Measurements from ENCODE around the gene NUDT19. TPM values are rescaled to one million over a fixed set of nuclear protein-coding genes. Genes with fewer than 3 reads are reported as not detected.

The NUDT19 gene
- total RNA-seq, 4 donors from 2014 or later = 4.2 to 15.2 (median 12.8) TPM

- no peaks in the 10 kb centered on the region for H3K4me1 ChIP-seq
- in situ Hi-C loops (cut with MboI; ENCODE audit: low pct_ligation_motif_present in 1 of 4, low pct_unique_long_range_greater_than_20kb in 1 of 4, low sequenced_read_pairs in 3 of 4) = no loop called here
- WGBS, 2 donors (ENCODE audit: low coverage in 1 of 2) = 29 to 62% methylated on average over 2 to 6 of the region's 6 CpGs
- H3K4me3 ChIP-seq = no peak overlapping the region
- peaks cover 22% of the 10 kb centered on the region for H3K27me3 ChIP-seq
- H3K27ac ChIP-seq = no peak overlapping the region
- H3K36me3 ChIP-seq = no peaks in the 10 kb centered on the region
- intact Hi-C loops (cut with DNase I; ENCODE audit: low total_unique reads) = no loop called here
- DNase-seq = no peak
- no peak for TF ChIP-seq EP300 (IDR thresholded peaks at IDR 0.05; ENCODE audit: low read depth)
- no peak for TF ChIP-seq POLR2AphosphoS5 (IDR thresholded peaks at IDR 0.05)
- no peak for TF ChIP-seq POLR2A (IDR thresholded peaks at IDR 0.05)
- no peak for TF ChIP-seq CTCF (IDR thresholded peaks at IDR 0.05)
- no peaks in the 10 kb centered on the region for H3K9me3 ChIP-seq
Measured at GRCh38 chr19:32749361-32749760, 57.7 kb downstream of the NUDT19 start.

- TF ChIP-seq CTCF (IDR thresholded peaks at IDR 0.05) (no peak), POLR2AphosphoS5 (IDR thresholded peaks at IDR 0.05) (no peak), POLR2A (IDR thresholded peaks at IDR 0.05) (no peak), EP300 (IDR thresholded peaks at IDR 0.05; ENCODE audit: low read depth) (no peak)
- Histone ChIP-seq H3K4me1 (no peaks in the 10 kb centered on the region), H3K36me3 (no peaks in the 10 kb centered on the region), H3K9me3 (no peaks in the 10 kb centered on the region), H3K4me3 (no peak overlapping the region), H3K27me3 (peaks cover 26% of the 10 kb centered on the region), H3K27ac (no peak overlapping the region)
- in situ Hi-C loops (cut with MboI; ENCODE audit: low pct_ligation_motif_present in 1 of 4, low pct_unique_long_range_greater_than_20kb in 1 of 4, low sequenced_read_pairs in 3 of 4) (no loop called here), intact Hi-C loops (cut with DNase I; ENCODE audit: low total_unique reads) (no loop called here)
- DNase-seq = no peak
- 39 to 46% methylated on average over 2 to 4 of the region's 4 CpGs for WGBS, 2 donors (ENCODE audit: low coverage in 1 of 2)
Measured at GRCh38 chr19:32750441-32751055, 58.9 kb downstream of the NUDT19 start.

- H3K9me3 ChIP-seq = no peaks in the 10 kb centered on the region
- in situ Hi-C loops (cut with MboI; ENCODE audit: low pct_ligation_motif_present in 1 of 4, low pct_unique_long_range_greater_than_20kb in 1 of 4, low sequenced_read_pairs in 3 of 4) (no loop called here), intact Hi-C loops (cut with DNase I; ENCODE audit: low total_unique reads) (no loop called here)
- DNase-seq = no peak
- H3K4me1 ChIP-seq = no peaks in the 10 kb centered on the region
- H3K27ac ChIP-seq = no peak overlapping the region
- H3K27me3 ChIP-seq = peaks cover 26% of the 10 kb centered on the region
- WGBS, 2 donors (ENCODE audit: low coverage in 1 of 2) = 69% methylated on average over 2 of the region's 2 CpGs; no CpG with 5 or more reads in 1 of the 2 donors
- H3K36me3 ChIP-seq = no peaks in the 10 kb centered on the region
- no peak for TF ChIP-seq POLR2AphosphoS5 (IDR thresholded peaks at IDR 0.05)
- no peak for TF ChIP-seq CTCF (IDR thresholded peaks at IDR 0.05)
- no peak for TF ChIP-seq POLR2A (IDR thresholded peaks at IDR 0.05)
- no peak for TF ChIP-seq EP300 (IDR thresholded peaks at IDR 0.05; ENCODE audit: low read depth)
- H3K4me3 ChIP-seq = no peak overlapping the region
Measured at GRCh38 chr19:32751066-32751465, 59.4 kb downstream of the NUDT19 start.

GRCh38 chr19:32757189-32757588 is 65.6 kb downstream of the NUDT19 start:
- in situ Hi-C loops (cut with MboI; ENCODE audit: low pct_ligation_motif_present in 1 of 4, low pct_unique_long_range_greater_than_20kb in 1 of 4, low sequenced_read_pairs in 3 of 4) (no loop called here), intact Hi-C loops (cut with DNase I; ENCODE audit: low total_unique reads) (no loop called here)
- Histone ChIP-seq H3K27me3 (peaks cover 12% of the 10 kb centered on the region), H3K9me3 (no peaks in the 10 kb centered on the region), H3K36me3 (no peaks in the 10 kb centered on the region), H3K4me1 (no peaks in the 10 kb centered on the region), H3K27ac (no peak overlapping the region), H3K4me3 (no peak overlapping the region)
- no peak for DNase-seq
- no peak for TF ChIP-seq CTCF (IDR thresholded peaks at IDR 0.05)
- TF ChIP-seq POLR2A (IDR thresholded peaks at IDR 0.05) = no peak
- no peak for TF ChIP-seq EP300 (IDR thresholded peaks at IDR 0.05; ENCODE audit: low read depth)
- no peak for TF ChIP-seq POLR2AphosphoS5 (IDR thresholded peaks at IDR 0.05)
- 65 to 79% methylated on average over 3 of the region's 3 CpGs for WGBS, 2 donors (ENCODE audit: low coverage in 1 of 2)

Small RNA genes lying within 50 kb of the gene (small RNA-seq; reads per million reads assigned to genes)
- gene RN7SL789P = 0 reads per million in 4 donors

Other genes with a start within 250 kb of the NUDT19 start
- gene PDCD5, start 110.6 kb upstream of the NUDT19 start, total RNA-seq = 100 to 1,000 TPM in 2 of 4 donors, 10 to 100 TPM in 2; 76.7 to 175 (median 106) TPM
- 10 to 100 TPM; 14.7 to 44.3 (median 34.6) TPM for gene ANKRD27, start 16.6 kb upstream of the NUDT19 start, total RNA-seq
- under 1 TPM in 3 of 4 donors, not detected in 1; 0.14 to 0.60 (median 0.16) TPM for gene RGS9BP, start 16.0 kb upstream of the NUDT19 start, total RNA-seq
- gene TDRD12, start 27.9 kb downstream of the NUDT19 start, total RNA-seq = under 1 TPM in 1 of 4 donors, not detected in 3; 0.48 TPM
- 10 to 100 TPM in 1 of 4 donors, 1 to 10 TPM in 1, not detected in 2; 2.5 to 11.2 TPM for gene SLC7A9, start 177.9 kb downstream of the NUDT19 start, total RNA-seq